Activated CD4-positive, CD25-positive, alpha-beta regulatory T cell treated with anti-CD3 and anti-CD28 coated beads, Interleukin-2, amount 50 U/mL, for 72 hours (primary cell): Measurements from ENCODE around the gene SLMAP.

Experiments
- DNase-seq: peaks from one replicate; pipeline ENCODE4 v3.0.0; 2021

Gene SLMAP, protein sequence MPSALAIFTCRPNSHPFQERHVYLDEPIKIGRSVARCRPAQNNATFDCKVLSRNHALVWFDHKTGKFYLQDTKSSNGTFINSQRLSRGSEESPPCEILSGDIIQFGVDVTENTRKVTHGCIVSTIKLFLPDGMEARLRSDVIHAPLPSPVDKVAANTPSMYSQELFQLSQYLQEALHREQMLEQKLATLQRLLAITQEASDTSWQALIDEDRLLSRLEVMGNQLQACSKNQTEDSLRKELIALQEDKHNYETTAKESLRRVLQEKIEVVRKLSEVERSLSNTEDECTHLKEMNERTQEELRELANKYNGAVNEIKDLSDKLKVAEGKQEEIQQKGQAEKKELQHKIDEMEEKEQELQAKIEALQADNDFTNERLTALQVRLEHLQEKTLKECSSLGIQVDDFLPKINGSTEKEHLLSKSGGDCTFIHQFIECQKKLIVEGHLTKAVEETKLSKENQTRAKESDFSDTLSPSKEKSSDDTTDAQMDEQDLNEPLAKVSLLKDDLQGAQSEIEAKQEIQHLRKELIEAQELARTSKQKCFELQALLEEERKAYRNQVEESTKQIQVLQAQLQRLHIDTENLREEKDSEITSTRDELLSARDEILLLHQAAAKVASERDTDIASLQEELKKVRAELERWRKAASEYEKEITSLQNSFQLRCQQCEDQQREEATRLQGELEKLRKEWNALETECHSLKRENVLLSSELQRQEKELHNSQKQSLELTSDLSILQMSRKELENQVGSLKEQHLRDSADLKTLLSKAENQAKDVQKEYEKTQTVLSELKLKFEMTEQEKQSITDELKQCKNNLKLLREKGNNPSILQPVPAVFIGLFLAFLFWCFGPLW

DNA sequence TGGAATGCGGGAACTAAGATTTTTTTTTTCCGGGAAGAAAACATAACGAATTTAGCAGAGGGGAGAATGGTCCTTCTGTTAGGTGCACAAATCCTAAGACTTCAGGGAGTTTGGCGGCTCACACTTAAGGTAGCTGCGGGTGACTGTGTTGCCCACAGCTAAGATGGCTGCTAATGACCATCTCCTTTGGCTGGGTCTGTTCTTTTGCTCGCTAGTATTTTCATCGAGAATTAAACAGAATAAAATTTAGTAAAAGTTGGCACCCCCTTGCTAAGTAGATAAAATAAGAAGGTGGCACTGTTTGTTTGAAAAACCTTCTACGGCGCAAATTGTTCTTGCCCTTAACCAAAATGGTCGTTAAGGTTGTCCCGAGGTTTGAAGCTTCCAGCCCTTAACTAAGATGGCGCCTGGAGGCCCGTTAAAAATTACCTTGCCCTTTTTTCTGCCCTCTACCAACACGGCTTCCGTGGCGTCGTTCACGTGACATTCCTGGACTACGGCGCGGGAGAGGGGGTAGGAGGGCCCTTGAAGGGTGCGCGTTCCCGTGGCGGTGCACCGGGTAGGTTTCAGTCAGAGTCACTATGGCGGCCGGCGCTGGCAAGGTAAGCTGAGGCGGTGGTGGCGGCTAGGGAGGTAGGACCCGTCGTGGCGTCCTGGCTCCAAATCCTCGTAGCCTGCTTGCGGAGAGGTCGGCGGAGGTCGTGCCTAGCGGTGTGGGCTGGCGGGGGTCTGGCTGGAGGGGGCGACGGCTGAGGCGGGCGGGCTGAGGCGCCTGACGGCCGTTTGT, at the start of gene SLMAP:
SLMAP (plus strand) TSS at position 569 of the 787 bp plus-strand sequence. CDS start 1,343 bp downstream, outside the sequence.
- DNase-seq = peak; percentile 93

DNA sequence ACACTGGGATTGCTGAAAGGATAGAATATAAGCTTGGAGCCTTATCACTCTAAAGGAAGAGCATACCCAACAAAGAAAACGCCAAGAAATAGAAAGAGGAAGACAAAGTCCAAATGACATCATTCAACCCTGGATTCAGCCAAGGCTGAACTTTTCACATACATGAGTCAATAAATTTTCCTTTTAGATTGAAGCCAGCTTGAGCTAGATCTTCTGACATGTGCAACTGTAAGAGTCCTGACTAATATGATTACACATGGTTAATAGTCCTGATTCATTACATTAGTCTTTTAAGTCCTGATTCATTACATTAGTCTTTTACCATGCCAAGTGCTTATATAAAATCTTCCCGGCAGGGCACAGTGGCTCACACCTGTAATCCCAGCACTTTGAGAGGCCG, 49.6 kb upstream of the SLMAP start:
- no peak for DNase-seq

DNA sequence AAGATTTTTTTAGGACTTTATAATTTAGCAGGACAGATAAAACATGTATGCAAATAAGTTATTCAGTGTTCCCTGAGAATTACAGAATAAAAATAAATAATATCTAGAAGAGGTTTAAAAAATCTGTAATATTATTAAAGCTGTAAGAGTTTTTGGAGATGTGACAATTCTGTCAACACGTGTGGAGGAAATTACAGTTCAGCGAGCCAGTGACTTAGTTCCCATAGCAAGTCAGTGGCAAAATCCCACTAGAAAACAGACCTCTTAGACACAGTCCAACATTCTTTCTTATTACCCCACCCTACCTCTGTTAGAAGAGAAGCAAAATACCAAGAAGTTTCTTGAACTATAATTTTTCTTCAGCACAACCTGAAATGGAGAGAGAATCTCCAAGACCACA, 47.1 kb upstream of the SLMAP start:
- DNase-seq = no peak

DNA sequence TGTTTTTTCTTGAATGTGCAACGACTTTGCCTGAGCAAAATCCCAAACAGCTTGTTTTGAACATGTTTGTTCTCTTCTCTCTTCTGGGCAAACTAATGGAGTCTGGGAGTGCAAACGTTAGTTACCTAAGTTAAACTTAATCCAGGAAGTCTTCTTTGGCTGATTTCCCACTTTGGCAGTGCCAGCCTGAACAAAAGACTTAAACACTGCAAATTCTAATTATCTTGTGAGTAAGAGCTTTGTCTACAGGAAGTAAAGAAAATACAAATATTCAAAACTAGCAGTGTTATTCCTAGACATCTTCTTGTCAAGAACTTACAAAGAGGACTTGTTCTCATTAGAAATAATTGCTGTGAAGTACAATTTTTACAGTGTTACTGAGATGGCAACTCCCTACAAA, 46.5 kb upstream of the SLMAP start:
- no peak for DNase-seq

GRCh38 chr3:57715686-57716085, 40.4 kb upstream of the SLMAP start:
- no peak for DNase-seq

GRCh38 chr3:57717205-57717868, 38.8 kb upstream of the SLMAP start:
- no peak for DNase-seq

- no peak for DNase-seq
These were observed 38.0 kb upstream of the SLMAP start for GRCh38 chr3:57718118-57718517.

- DNase-seq = no peak
These were observed 29.7 kb upstream of the SLMAP start for GRCh38 chr3:57726397-57726796.

DNA sequence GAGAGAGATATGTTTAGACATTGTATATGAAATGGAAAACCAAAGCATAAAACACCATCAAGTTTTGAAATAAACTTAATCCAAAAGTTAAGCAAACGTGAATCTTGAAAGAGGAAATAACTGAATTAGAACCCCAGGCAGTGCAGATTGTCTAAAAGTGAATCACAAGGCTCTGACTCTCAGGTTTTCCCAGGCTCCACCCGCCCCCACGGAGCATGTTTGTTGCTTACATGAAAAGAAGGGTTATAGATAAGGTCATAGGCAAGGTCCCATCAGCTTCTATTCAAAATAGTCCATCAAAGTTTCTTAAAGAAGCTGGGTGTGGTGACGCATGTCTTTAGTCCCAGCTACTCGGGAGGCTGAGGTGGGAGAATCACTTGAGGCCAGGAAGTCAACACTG, 29.0 kb upstream of the SLMAP start:
- no peak for DNase-seq

GRCh38 chr3:57729334-57730045, 26.6 kb upstream of the SLMAP start:
- no peak for DNase-seq

DNA sequence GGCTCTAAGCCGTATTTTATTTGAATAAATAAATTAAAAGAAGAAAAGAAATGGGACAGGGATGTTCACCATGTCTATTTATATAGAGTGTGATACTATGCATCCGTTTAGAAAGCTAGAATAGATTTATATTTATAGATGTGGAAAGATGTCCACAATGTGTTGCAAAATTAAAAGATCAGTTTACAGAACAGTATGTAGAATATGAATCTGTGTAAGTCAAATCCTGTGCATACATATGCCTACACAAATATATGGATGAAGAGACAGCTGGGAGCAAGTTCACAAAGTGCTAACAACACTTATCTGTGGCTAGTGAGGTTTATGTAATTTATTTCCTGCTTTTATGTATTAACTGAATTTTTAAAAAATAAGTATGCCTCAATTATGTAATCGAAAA, 25.4 kb upstream of the SLMAP start:
- DNase-seq = no peak

- DNase-seq = no peak
These were observed 24.8 kb upstream of the SLMAP start for GRCh38 chr3:57731311-57731710.

- DNase-seq = no peak
These were observed 22.3 kb upstream of the SLMAP start for GRCh38 chr3:57733790-57734189.

- DNase-seq = no peak
These were observed 20.7 kb upstream of the SLMAP start for GRCh38 chr3:57735405-57735804.

DNA sequence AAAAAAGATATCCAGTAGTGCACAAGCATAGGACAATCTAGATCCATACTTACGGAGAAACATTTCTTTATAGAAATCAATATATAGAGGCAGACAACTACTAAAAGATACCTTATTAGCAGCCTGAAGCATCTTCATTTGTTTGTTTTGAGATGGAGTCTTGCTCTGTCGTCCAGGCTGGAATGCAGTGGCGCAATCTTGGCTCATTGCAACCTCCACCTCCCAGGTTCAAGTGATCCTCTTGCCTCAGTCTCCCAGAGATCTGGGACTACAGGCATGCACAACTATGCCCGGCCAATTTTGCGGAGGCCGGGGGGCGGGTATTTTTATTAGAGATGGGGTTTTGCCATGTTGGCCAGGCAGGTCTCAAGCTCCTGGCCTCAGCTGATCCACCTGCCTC, 18.3 kb upstream of the SLMAP start:
- DNase-seq = no peak

DNA sequence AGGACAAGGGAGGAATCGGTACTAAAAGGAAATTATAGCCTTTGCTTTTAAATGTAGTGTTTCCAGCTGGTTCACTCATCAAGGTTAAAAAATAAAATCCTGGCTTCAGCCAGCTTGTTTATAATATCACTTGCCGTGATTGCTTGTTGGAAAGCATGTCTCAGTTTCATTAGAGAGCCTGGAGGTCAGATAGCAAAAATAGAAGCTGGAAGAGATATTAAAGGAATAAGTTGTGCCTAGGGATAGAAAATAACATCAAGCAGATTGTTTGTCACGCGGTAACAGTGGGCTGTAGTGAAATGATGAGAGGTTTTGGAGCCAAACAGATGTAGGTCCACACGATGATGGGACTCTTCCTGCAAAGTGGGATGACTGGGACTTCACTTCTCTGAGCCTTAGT, 17.7 kb upstream of the SLMAP start:
- DNase-seq = no peak

GRCh38 chr3:57740027-57740426, 16.1 kb upstream of the SLMAP start:
- DNase-seq = no peak

- no peak for DNase-seq
These were observed 12.6 kb upstream of the SLMAP start for GRCh38 chr3:57743496-57743895.

GRCh38 chr3:57745101-57745500, 11.0 kb upstream of the SLMAP start:
- DNase-seq = no peak

- DNase-seq = no peak
These were observed 9.7 kb upstream of the SLMAP start for GRCh38 chr3:57746156-57747010.

GRCh38 chr3:57749542-57749941, 6.6 kb upstream of the SLMAP start:
- no peak for DNase-seq
